ENCODE data around the gene EMILIN2. TPM values are rescaled to one million over a fixed set of nuclear protein-coding genes. Genes with fewer than 3 reads are reported as not detected.

Gene EMILIN2
- total and polyA plus RNA-seq, 2 of the 13 experiments (the other 11 are each of a cell fraction or from before 2014, with no cell fraction given) = 7.6 to 8.2 TPM

- TF ChIP-seq IRF1 (CRISPR knock-in tag; IDR thresholded peaks at IDR 0.05; ENCODE audit: low read depth) (no peak), SKIL (CRISPR knock-in tag; IDR thresholded peaks at IDR 0.05; ENCODE audit: borderline replicate concordance) (no peak), TAF15 (IDR thresholded peaks at IDR 0.05; ENCODE audit: low read depth, low read length, poor library complexity, severe bottlenecking) (no peak), ETS1 (CRISPR knock-in tag; IDR thresholded peaks at IDR 0.05) (no peak), GATAD2A (CRISPR knock-in tag; IDR thresholded peaks at IDR 0.05) (no peak), ZBTB2 (CRISPR knock-in tag; IDR thresholded peaks at IDR 0.05; ENCODE audit: low read depth) (no peak), TRAFD1 (CRISPR knock-in tag; IDR thresholded peaks at IDR 0.05; ENCODE audit: borderline replicate concordance) (no peak)
Measured at GRCh38 chr18:2840521-2840920, 6.3 kb upstream of the EMILIN2 start (continued).

Measured in HepG2 (cell line).